ENCODE results near the gene EIF4G3.

EIF4G3 gene

DNA sequence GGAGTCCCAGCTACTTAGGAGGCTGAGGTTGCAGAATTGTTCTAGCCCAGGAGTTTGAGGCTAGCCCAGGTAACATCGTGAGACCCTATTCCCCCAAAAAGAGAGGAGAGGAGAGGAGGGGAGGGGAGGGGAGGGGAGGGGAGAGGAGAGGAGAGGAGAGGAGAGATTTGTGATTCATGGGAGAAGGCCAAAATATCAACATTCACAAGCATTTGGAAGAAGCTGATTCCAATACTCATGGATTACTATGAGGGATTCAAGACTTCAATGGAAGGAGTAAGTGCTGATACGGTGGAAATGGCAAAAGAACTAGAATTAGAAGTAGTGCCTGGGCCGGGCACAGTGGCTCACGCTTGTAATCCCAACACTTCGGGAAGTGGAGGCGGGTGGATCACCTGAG is 187.8 kb downstream of the EIF4G3 start:
- no peak for DNase-seq (ENCODE audit: low spot score)

DNA sequence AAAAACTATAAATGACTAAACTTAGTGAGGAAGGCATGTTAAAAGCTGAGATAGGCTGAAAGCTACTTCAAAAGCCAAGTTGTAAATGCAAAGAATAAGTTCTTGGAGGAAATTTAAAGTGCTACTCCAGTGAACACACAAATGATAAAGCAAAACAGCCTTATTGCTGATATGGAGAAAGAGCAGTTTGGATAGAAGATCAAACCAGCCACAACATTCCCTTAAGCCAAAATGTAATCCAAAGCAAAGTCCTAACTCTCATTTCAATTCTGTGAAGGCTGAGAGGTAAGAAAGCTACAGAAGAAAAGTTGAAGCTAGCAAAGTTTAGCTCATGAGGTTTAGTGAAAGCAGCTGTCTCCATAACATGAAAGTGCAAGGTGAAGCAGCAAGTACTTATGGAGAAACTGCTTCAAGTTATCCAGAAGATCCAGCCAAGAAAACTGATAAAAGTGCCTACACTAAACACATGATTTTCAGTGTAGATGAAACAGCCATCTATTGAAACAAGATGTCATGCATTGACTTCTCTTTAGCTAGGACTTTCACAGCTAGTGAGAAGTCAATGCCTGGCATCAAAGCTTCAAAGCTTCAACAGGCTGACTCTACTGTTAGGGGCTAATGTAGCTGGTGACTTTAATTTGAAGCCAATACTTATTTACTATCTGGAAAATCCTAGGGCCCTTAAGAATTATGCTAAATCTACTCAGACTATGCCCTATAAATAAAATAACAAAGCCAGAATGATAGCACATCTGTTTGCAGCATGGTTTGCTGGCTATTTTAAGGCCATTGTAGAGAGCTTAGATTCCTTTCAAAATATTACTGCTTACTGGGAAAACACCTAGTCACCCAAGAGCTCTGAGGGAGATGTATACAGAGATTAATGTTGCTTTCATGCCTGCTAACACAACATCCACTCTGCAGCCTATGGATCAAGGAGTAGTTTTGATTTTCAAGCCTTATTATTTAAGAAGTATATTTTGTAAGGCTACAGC is 188.6 kb downstream of the EIF4G3 start:
- no peak for DNase-seq (ENCODE audit: low spot score)

DNA sequence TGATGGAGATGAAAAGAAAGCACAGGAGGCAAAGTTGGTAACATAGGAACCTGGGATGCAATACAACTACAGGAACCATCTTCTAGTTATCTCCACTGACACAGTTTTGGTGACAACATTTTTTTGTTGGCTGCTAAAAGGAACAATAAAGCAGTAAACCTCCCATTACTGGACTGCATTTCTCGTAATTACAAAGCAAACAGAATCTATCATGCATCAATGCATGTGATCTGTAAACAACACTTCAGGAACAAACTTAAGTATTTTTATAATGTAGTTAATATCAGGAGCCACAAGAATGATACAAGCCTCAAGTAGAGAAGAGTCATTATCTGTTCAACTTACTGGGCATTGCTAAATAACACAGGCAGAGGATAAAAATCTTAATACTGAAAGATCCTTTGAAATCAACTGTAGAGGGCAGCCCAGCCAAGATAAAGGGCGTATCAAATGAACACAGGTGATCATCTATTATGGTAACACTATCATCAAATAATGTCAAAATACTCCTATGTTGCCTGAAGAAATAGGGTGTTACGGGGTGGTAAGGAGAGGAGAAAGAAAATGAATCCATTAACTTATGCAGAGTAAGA is 193.3 kb downstream of the EIF4G3 start:
- DNase-seq (ENCODE audit: low spot score) = no peak

DNA sequence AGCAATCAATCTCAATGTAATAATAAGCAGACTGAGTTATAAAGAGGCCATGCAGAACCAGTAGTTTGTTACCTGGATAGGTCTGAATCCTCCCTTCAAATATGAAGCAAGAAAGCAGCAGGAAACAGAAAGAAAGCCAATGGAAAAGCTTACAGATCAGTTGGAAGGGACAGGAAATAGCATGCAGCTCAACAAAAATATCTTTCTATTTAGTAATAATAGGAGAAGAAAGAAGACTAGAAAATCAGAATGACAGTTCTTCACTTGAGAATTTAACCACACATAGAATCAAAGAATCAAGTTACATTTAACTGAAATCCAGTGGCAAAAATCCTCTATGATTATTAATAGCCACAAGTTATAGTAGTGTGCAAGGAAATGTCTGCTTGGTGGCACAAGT is 194.4 kb downstream of the EIF4G3 start:
- no peak for DNase-seq (ENCODE audit: low spot score)

DNA sequence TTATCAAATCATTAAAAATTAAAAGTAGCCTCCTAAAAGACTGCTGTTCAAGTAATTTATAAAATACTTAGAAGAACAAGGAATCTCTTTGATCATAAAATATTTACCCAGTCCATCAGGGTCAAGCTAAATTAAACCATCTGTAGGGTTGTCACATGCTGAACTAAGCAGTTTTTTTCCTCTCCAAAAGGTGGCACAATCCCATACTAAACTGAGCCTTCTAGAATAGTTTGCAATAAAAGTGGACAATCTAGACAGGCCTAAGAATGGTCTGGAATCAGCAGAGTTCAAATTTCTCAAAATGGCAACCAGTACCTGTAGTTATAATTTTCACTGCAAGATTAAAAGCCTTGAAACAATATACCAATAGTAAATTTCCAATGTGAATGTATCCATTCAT is 194.8 kb downstream of the EIF4G3 start:
- DNase-seq (ENCODE audit: low spot score) = no peak

DNA sequence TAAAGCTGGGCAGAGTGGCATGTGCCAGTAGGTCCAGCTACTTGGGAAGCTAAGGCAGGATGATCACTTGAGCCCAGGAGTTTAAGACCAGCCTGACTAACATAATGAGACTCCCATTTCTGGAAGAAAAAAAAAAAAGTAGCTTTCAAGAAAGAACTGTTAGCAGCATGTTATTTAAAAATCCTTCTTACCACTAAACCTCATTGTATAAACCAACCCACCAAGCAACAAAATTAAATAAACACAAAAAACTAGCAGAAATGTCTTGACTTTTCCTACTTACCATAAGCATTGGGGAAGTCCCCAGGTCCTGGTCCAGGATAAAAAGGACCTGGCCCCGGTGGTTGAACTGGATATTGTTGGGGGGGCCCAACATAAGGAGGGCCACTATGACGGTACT is 196.6 kb downstream of the EIF4G3 start:
- DNase-seq (ENCODE audit: low spot score) = no peak

DNA sequence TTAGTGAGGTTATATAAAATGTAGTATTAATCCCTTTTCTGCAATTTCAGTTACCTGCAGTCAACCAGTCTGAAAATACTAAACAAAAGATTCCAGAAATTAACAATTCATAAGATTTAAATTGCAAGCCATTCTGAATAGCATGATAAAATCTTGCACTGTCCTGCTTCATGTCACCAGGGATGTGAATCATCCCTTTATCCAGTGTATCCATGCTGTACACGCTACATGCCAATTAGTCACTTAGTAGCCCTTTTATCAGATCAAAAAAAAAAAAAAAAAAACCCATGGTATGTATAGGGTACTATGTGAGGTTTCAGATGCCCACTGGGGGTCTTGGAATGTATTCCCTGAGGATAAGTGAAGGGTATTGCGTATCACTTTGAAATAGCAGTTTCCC is 198.3 kb downstream of the EIF4G3 start:
- no peak for DNase-seq (ENCODE audit: low spot score)

DNA sequence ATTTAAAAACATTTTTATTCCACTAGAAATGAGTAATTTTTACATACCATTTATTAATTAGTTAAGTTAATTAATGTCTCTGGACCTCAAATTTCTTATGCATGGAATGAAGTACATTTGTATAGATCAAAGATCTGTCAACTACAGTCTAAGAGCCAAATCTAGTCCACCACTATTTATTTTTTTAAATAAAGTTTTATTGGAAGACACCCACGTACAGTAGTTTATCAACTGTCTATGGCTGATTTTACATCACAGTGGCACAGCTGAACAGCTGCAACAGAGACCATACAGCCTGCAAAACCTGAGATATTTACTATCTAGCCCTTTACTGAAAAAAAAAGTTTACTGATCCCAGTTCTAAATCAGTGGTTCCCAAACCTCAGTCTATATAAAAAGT is 201.0 kb downstream of the EIF4G3 start:
- no peak for DNase-seq (ENCODE audit: low spot score)

DNA sequence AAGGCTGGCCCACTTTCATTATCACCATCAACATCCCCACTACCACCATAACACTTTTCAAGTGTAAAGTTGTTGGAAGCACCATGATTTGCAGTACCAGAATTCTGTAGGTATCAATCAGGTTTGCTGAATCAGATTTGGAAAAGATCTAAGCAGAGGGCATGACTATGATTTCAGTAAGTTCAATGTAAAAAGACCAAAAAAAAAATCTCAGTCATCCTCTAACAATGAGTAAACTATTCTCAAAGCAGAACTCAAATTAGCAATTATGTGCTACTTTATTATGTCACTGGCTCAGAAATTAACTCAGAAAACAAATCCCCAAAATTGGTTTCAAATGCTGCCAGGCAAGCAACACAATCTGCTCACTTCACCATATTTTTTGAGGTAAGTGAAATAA is 201.7 kb downstream of the EIF4G3 start:
- DNase-seq (ENCODE audit: low spot score) = no peak

DNA sequence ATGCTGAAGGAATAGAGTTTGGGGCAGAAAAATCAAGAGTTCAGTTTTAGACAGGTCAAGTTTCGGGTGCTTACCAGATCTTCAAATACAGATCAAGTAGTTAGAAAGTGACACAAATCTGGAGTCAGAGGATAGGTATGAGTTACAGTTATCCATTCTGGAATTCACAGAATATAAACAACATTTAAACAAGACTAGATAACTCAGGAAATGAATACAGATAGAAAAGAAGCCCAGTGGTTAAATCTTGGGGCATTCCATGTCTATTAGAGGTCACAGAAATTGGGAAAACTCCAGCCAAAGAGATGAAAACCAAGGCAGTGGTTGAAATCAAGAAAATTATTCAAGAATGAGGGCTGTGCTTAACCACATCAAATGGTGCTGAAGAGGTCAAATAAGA is 202.6 kb downstream of the EIF4G3 start:
- no peak for DNase-seq (ENCODE audit: low spot score)

DNA sequence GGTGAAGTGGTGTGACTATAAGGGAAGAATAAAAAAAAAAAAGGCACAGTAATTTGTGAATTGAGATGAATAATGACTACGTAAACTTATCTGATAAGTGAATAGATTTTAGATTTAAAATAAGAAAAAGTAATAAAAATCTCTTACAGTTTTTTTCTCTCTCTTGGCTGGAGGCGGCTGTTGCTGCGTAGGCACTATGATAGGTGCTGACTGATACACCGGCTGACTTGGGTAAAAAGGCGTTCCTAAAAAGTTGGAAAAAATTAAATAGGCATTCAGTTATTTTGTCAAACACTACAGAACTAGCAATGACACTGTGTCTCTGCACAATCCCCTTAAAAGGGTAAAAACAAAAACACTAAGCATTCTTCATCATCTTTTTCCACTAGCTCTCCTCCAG is 203.8 kb downstream of the EIF4G3 start:
- DNase-seq (ENCODE audit: low spot score) = no peak

DNA sequence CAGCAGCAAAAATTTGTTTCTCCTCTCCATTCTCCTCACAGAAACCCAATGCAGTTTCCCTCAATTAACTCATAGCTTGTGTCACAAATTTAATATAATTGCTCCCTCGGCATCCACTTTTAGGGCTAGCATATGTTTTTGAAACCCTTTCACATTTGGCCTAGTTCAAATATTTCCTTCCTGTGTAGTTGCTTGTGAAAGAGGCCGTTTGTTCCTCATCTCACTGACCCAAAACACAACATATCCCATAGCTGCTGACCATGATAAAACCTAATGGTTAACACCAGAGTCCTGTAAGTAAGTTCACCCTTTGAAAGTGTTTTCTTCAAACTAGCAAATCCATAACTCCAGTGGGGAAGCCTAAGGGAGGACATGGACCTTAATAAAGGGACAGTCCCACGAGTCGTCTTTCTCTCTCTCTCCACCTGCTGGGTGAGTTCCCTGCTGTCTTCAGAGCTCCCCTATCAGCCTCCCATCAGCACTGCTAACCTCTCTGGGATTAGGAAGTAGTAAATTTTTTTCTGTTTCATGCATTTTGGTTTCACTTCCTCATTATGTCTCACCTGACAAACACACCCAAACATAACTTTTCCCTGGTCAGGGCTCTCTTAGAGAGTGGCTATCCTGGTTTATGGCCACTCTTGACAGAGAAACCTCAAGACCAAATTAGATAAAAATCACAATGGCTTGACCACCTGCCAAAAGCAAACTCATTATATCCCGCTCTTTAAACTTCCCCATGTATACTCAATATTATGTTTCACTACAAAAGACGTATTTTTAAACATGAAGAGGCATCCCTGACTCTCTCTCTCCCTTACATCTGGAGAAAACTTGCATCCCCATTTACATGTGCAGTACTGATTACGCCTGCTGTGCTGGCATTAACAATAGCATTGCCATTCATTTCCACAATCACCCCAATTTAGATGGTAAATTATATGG is 211.9 kb downstream of the EIF4G3 start:
- no peak for DNase-seq (ENCODE audit: low spot score)

DNA sequence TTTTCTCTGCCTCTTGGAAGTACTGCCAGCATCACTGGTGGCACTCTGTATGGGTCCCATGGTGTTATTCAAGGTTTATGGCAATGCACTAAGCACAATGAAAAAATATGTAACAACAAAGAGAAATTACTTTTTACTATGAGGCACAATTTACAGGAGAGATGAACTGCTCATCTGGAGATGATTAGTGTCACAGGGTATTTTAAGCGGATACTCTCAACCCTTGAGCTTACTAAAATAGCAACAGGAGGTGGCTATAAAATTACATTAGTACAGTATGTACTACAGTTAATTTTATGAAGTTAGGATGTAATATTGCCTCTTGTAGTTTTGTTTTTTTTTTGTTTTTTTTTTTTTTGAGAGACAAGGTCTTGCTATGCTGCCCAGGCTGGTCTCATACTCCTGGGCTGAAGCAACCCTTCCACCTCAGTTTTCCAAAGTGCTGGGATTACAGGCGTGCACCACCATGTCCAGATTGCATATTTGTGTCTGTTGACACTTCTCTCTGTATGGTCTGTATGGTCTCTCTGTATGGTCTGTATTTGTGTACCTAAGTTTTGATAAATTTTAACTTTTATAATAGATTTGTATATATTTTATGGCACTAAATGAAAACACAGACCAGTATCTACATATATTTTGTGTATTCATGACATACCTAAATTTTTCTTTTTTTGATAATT is 214.0 kb downstream of the EIF4G3 start:
- DNase-seq (ENCODE audit: low spot score) = no peak

DNA sequence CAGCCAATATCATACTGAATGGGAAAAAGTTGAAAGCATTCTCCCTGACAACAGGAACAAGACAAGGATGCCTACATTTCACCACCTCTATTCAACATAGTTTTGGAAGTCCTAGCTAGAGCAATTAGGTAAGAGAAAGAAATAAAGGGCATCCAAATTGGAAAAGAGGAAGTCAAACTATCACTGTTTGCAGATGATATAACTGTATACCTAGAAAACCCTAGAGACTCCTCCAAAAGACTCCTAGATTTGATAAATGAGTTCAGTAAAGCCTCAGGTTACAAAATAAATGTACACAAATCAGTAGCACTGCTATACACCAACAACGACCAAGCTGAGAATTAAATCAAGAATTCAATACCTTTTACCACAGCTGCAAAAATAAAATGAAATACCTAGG is 218.3 kb downstream of the EIF4G3 start:
- DNase-seq (ENCODE audit: low spot score) = no peak

DNA sequence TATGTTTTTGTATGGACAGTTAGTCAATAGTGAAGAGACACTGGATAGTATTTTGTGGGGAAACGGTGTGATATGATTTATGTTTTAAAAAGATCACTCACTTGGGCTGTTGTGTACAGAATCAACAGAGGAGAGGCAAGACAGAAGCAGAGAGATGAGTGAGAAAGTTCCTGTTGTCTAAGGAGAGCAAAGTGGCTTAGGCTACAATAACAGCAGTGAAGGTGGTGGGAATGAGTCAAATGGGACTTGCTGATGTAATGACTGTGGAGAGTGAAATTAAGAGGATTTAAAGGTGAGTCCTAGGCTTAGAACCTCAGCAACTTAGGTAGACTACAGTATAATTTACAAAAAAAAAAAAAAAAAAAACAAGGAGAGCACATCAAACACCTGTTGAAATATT is 220.4 kb downstream of the EIF4G3 start:
- no peak for DNase-seq (ENCODE audit: low spot score)

DNA sequence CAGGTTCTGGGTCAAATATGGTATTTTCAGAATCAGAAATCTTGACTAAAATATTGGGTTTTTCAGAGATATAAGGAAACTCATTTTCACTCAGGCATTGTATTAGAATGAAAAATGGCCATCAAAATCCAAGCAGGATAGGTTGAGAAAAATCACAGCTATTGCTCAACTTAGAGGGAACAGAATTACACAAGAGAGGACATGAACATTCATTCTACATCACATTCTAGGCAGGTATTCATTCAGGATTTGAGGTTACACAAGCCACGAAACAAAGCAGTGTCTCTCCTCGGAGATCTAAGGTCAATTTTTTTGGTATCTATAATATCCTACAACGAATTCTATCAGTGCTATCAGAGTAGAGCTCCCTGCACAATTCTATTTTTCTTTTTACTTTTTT is 226.0 kb downstream of the EIF4G3 start:
- no peak for DNase-seq (ENCODE audit: low spot score)

DNA sequence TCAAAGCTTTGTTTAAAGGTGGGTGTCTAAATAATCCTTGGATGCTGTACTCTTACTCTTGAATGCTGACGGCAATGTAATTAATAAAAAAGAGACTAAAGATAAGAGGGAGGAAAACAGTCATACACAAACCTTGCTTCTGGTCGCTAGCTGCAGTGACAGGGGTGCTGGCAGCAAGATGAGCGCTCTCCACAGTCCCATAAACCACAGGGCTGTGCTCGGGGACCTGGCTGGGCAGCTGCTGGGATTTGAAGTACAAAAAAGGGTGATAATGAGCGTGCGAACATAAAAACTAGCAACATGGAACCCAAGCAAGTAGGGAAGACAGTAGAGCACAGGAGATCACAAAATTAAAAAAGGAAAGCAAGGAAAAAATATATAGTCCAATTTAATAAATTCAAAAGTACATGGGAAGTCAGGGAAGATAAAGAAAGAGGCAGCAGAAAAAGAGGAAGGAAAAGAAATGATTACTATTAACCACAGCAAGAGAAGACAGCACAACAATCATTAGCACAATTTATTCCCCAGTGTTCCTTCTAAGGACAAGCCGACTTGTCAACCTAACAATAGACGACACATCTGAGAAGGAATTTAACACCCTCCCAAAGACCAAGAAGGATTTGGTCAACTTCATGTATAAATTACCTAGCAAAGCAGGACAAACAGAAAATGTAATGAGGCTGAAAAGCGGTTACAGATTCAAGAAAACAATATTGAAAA is 226.7 kb downstream of the EIF4G3 start:
- DNase-seq (ENCODE audit: low spot score) = no peak

DNA sequence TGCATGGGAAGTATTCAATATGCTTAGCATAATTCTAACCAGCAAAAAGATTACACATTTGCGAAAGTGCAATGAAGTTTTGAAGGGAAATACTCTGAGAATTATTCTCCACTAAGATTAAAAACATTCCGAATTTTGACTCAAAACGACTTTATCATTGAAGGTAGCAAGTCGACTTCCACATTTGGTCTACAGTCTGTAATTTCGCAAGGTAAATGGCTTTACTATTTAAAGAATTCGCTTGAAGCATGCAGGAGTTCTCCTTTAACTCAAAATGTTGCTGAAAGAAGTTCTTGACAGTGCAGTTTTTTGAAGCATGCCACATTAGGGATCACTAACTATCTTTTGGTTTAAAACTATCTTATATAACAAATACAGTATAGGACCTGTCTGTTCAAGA is 228.6 kb downstream of the EIF4G3 start:
- DNase-seq (ENCODE audit: low spot score) = no peak

DNA sequence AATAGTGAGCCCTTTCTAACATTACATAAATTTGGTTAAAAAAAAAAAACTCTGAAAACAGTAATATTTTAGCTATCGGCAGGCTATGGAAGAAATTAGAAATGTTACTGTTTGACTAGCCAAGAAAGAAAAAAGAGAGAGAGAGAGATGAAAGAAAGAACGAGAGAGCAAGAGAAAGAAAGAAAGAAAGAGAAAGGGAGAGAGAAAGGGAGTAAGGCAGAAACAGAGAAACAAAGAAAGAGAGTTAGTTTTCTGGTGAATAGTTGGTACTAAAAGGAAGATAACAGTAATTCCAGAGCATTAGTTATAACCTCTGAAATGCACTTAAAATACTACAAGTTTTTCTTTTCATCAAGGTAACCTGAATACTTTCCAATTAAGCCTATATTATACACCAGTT is 229.3 kb downstream of the EIF4G3 start:
- DNase-seq (ENCODE audit: low spot score) = no peak

DNA sequence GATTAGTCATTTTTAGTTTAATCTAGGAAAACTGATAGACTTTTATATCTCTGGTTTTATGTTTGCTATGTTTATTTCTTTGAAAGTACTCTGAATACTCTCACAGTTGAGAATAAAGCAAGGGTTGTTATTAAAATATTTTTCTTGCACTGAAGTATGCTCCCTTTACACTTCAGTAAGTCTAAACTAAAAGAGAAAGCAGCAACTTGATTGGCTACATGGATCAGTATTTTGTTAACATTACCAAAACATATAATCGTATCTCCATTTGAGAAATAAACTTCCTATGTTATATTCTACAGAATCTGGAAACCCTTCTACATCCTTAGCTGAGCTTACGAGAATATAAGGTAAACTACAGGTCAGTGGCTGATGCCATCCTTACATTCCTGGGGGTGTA is 240.1 kb downstream of the EIF4G3 start:
- no peak for DNase-seq (ENCODE audit: low spot score)

DNA sequence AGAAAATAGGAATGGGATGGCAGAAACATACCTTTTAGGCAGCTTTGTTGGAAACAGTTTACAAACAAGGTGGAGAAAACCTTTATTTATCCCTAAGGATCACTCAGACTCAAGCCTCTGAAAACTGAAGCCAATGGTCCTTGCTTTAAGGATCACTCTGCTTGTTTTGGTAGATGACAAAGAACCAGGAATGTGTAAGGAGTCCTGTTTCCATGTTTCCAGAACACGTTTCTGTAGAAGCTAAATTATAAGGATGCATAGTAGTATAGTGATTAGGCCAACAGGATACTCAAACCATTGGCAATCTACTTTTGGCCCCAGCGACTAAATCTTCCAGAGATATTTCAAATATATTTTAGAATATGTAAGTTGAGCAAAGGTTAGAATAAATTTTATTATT is 240.5 kb downstream of the EIF4G3 start:
- DNase-seq (ENCODE audit: low spot score) = no peak
